Neural cell (in vitro differentiated cells): ENCODE data around the gene APBA3.

Experiments used
- POLR2AphosphoS5 ChIP-seq: IDR thresholded peaks from 2 replicates; pipeline ENCODE4 v1.6.1; 2012
- TF ChIP-seq, protein P1 (sequence below): fragments of 450-650 bp; IDR thresholded peaks from 2 replicates; pipeline ENCODE4 v1.5.1; 2014; ENCODE audit warnings: antibody characterized with exemption, mild to moderate bottlenecking, moderate library complexity; ENCODE audit not compliant: poor library complexity, severe bottlenecking

GRCh38 chr19:3782330-3782729 lies 20.8 kb upstream of the APBA3 start:
- no peak for TF ChIP-seq POLR2AphosphoS5
- TF ChIP-seq, protein P1, sequence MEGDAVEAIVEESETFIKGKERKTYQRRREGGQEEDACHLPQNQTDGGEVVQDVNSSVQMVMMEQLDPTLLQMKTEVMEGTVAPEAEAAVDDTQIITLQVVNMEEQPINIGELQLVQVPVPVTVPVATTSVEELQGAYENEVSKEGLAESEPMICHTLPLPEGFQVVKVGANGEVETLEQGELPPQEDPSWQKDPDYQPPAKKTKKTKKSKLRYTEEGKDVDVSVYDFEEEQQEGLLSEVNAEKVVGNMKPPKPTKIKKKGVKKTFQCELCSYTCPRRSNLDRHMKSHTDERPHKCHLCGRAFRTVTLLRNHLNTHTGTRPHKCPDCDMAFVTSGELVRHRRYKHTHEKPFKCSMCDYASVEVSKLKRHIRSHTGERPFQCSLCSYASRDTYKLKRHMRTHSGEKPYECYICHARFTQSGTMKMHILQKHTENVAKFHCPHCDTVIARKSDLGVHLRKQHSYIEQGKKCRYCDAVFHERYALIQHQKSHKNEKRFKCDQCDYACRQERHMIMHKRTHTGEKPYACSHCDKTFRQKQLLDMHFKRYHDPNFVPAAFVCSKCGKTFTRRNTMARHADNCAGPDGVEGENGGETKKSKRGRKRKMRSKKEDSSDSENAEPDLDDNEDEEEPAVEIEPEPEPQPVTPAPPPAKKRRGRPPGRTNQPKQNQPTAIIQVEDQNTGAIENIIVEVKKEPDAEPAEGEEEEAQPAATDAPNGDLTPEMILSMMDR = no peak
